WTC11 (cell line): Measurements from ENCODE around the gene RBM26. TPM values are rescaled to one million over a fixed set of nuclear protein-coding genes. Genes with fewer than 3 reads are reported as not detected.

Experiments
- ATAC-seq: fragments of 200-7000 bp; cut with Tn5 transposase; 2 replicates; pipeline ENCODE4 v1.10.0; 2021; ENCODE audit warnings: mild to moderate bottlenecking, moderate library complexity
- CTCF ChIA-PET: fragments of 300-600 bp; sonication (Branson Sonifier 250); formaldehyde crosslinking; loops from one replicate; lab custom pipeline; 2021; ENCODE audit warnings: antibody characterized with exemption; lab: Charles Lee
- POLR2A ChIA-PET: fragments of 350-600 bp; sonication (Branson Sonifier 250); formaldehyde crosslinking; loops from one replicate; lab custom pipeline; 2021; ENCODE audit warnings: antibody characterized with exemption; lab: Charles Lee
- DNase-seq: peaks from one replicate; pipeline ENCODE4 v3.0.0; 2021; ENCODE audit warnings: low spot score
- H3K27ac Mint-ChIP-seq: 2 replicates; pipeline ENCODE4 v1.8.0; 2021; ENCODE audit warnings: mixed read lengths
- H3K27me3 Mint-ChIP-seq: 2 replicates; pipeline ENCODE4 v1.8.0; 2021; ENCODE audit warnings: low read depth, mild to moderate bottlenecking, moderate library complexity, mixed read lengths
- H3K36me3 Mint-ChIP-seq: 2 replicates; pipeline ENCODE4 v1.8.0; 2021; ENCODE audit warnings: mixed read lengths
- H3K4me1 Mint-ChIP-seq: 2 replicates; pipeline ENCODE4 v1.8.0; 2022; ENCODE audit warnings: mixed read lengths
- H3K4me3 Mint-ChIP-seq: 2 replicates; pipeline ENCODE4 v1.8.0; 2021; ENCODE audit warnings: mild to moderate bottlenecking, moderate library complexity, mixed read lengths
- H3K9me3 Mint-ChIP-seq: 2 replicates; pipeline ENCODE4 v1.8.0; 2021; ENCODE audit warnings: mixed read lengths
- ATF1 ChIP-seq: sonication (generic); formaldehyde crosslinking; IDR thresholded peaks from 2 replicates; pipeline ENCODE4 v1.8.1; 2023; ENCODE audit warnings: mild to moderate bottlenecking, moderate library complexity, missing genetic modification reagents
- ESRRA ChIP-seq: sonication (generic); formaldehyde crosslinking; IDR thresholded peaks from 2 replicates; pipeline ENCODE4 v1.8.1; 2022; ENCODE audit warnings: mild to moderate bottlenecking, missing genetic modification reagents, borderline replicate concordance
- FOXJ3 ChIP-seq: sonication (generic); formaldehyde crosslinking; IDR thresholded peaks from 2 replicates; pipeline ENCODE4 v1.9.0; 2021; ENCODE audit warnings: missing genetic modification reagents, mild to moderate bottlenecking, borderline replicate concordance
- FOXK1 ChIP-seq: sonication (generic); formaldehyde crosslinking; IDR thresholded peaks from 2 replicates; pipeline ENCODE4 v1.8.0; 2022; ENCODE audit warnings: mild to moderate bottlenecking, moderate library complexity, missing genetic modification reagents
- GRHL2 ChIP-seq: fragments of 250-450 bp; sonication (Bioruptor Pico); IDR thresholded peaks from 2 replicates; pipeline ENCODE4 v1.8.0; 2022; ENCODE audit warnings: mild to moderate bottlenecking, moderate library complexity; ENCODE audit not compliant: insufficient replicate concordance, severe bottlenecking
- HMGA2 ChIP-seq: fragments of 250-450 bp; sonication (Bioruptor Pico); IDR thresholded peaks from 2 replicates; pipeline ENCODE4 v1.4.0; 2021; ENCODE audit warnings: mild to moderate bottlenecking, moderate library complexity
- JUN ChIP-seq: sonication (generic); formaldehyde crosslinking; IDR thresholded peaks from 2 replicates; pipeline ENCODE4 v1.8.0; 2023; ENCODE audit warnings: mild to moderate bottlenecking, missing genetic modification reagents
- MYBL2 ChIP-seq: sonication (generic); formaldehyde crosslinking; IDR thresholded peaks from 2 replicates; pipeline ENCODE4 v1.8.1; 2023; ENCODE audit warnings: mild to moderate bottlenecking, moderate library complexity, missing genetic modification reagents
- NR3C1 ChIP-seq: sonication (generic); formaldehyde crosslinking; conservative IDR thresholded peaks from 2 replicates; pipeline ENCODE4 v1.8.1; 2023; ENCODE audit warnings: low read depth, mild to moderate bottlenecking, missing genetic modification reagents
- PRRX2 ChIP-seq: fragments of 250-450 bp; sonication (Bioruptor Pico); IDR thresholded peaks from 2 replicates; pipeline ENCODE4 v1.8.0; 2021; ENCODE audit warnings: mild to moderate bottlenecking
- TCF7 ChIP-seq: sonication (generic); formaldehyde crosslinking; IDR thresholded peaks from 2 replicates; pipeline ENCODE4 v1.8.0; 2022; ENCODE audit warnings: mild to moderate bottlenecking, low read depth, missing genetic modification reagents, moderate library complexity
- ZNF121 ChIP-seq: sonication (generic); formaldehyde crosslinking; IDR thresholded peaks from 2 replicates; pipeline ENCODE4 v1.8.0; 2023; ENCODE audit warnings: missing genetic modification reagents
- ZNF138 ChIP-seq: sonication (generic); formaldehyde crosslinking; conservative IDR thresholded peaks from 2 replicates; pipeline ENCODE4 v1.8.1; 2022; ENCODE audit warnings: mild to moderate bottlenecking, moderate library complexity, missing genetic modification reagents
- ZNF219 ChIP-seq: sonication (generic); formaldehyde crosslinking; IDR thresholded peaks from 2 replicates; pipeline ENCODE4 v1.8.0; 2023; ENCODE audit warnings: missing genetic modification reagents, mild to moderate bottlenecking, borderline replicate concordance
- ZNF317 ChIP-seq: sonication (generic); formaldehyde crosslinking; IDR thresholded peaks from 2 replicates; pipeline ENCODE4 v1.8.1; 2023; ENCODE audit warnings: low read depth, mild to moderate bottlenecking, moderate library complexity, missing genetic modification reagents, borderline replicate concordance
- total RNA-seq: library from RNA; stranded (reverse); gene quantifications from 3 replicates; pipeline ENCODE4 v1.2.3, GENCODE V29; 2021
- TF ChIP-seq, protein P1 (sequence below): sonication (generic); formaldehyde crosslinking; IDR thresholded peaks from 2 replicates; pipeline ENCODE4 v1.8.0; 2023; ENCODE audit warnings: mild to moderate bottlenecking, missing genetic modification reagents
- TF ChIP-seq, protein P2 (sequence below): fragments of 250-450 bp; sonication (Bioruptor Pico); IDR thresholded peaks from 2 replicates; pipeline ENCODE4 v1.9.0; 2021; ENCODE audit warnings: moderate library complexity, mild to moderate bottlenecking, inconsistent platforms, borderline replicate concordance
- TF ChIP-seq, protein P3 (sequence below): sonication (generic); formaldehyde crosslinking; IDR thresholded peaks from 2 replicates; pipeline ENCODE4 v1.8.0; 2022; ENCODE audit warnings: mild to moderate bottlenecking, missing genetic modification reagents
- TF ChIP-seq, protein P4 (sequence below): sonication (generic); formaldehyde crosslinking; IDR thresholded peaks from 2 replicates; pipeline ENCODE4 v1.8.0; 2022; ENCODE audit warnings: mild to moderate bottlenecking, missing genetic modification reagents
- TF ChIP-seq, protein P5 (sequence below): sonication (generic); formaldehyde crosslinking; IDR thresholded peaks from 2 replicates; pipeline ENCODE4 v1.8.0; 2022; ENCODE audit warnings: mild to moderate bottlenecking, missing genetic modification reagents

The RBM26 gene
- total RNA-seq, 1 experiment from 2014 or later, result 64.1 TPM

DNA sequence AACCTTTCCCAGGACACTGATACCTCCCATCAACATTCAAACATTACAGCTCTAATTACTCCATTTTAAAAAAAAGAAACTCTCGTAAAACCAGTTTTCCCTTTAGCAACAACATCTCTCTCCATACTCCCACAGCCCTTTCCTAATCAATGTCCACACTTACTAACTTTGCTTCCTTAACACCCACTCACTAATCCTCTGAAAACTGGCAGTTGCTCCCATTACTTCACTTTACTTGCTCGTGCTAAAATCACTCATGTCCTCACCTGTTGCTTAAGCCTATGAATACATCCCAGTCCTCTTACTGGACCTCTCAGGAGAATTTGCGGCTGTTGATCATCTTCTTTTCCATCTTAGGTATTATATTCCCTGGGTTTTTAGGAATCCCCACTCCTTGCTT is 44.8 kb downstream of the RBM26 start:
- Mint-ChIP-seq H3K27ac (peak overlapping the region; percentile 28; the same call in 1 of the 2 replicates), H3K9me3 (no peaks in the 10 kb centered on the region), H3K4me1 (peaks cover 4% of the 10 kb centered on the region; the same call in 1 of the 2 replicates), H3K27me3 (no peaks in the 10 kb centered on the region), H3K4me3 (no peak overlapping the region), H3K36me3 (peaks cover 68% of the 10 kb centered on the region)
- CTCF ChIA-PET, result no interaction called here
- POLR2A ChIA-PET, result no interaction called here
- no peak for ATAC-seq
- TF ChIP-seq GRHL2 (CRISPR knock-in tag) (no peak), ATF1 (CRISPR knock-in tag) (no peak)
- TF ChIP-seq, protein P1, sequence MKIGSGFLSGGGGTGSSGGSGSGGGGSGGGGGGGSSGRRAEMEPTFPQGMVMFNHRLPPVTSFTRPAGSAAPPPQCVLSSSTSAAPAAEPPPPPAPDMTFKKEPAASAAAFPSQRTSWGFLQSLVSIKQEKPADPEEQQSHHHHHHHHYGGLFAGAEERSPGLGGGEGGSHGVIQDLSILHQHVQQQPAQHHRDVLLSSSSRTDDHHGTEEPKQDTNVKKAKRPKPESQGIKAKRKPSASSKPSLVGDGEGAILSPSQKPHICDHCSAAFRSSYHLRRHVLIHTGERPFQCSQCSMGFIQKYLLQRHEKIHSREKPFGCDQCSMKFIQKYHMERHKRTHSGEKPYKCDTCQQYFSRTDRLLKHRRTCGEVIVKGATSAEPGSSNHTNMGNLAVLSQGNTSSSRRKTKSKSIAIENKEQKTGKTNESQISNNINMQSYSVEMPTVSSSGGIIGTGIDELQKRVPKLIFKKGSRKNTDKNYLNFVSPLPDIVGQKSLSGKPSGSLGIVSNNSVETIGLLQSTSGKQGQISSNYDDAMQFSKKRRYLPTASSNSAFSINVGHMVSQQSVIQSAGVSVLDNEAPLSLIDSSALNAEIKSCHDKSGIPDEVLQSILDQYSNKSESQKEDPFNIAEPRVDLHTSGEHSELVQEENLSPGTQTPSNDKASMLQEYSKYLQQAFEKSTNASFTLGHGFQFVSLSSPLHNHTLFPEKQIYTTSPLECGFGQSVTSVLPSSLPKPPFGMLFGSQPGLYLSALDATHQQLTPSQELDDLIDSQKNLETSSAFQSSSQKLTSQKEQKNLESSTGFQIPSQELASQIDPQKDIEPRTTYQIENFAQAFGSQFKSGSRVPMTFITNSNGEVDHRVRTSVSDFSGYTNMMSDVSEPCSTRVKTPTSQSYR (CRISPR knock-in tag), result no peak
- TF ChIP-seq, protein P2, sequence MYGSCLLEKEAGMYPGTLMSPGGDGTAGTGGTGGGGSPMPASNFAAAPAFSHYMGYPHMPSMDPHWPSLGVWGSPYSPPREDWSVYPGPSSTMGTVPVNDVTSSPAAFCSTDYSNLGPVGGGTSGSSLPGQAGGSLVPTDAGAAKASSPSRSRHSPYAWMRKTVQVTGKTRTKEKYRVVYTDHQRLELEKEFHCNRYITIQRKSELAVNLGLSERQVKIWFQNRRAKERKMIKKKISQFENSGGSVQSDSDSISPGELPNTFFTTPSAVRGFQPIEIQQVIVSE (CRISPR knock-in tag), result no peak
- no peak for DNase-seq

DNA sequence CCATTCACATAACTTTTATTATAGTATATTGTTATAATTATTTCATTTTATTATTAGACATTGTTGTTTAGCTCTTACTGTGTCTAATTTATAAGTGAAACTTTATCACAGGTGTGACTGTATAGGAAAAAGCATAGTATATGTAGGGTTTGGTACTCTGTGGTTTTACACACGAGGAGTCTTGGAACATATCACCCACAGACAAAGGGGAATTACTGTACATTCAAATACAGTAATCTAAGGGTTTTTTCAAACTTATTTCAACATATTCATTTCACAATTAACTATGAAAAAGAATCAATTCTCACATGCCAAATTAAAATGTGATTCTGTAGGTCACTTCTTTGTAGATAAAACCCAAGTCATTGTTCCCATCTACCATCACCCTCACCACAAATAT is 46.0 kb downstream of the RBM26 start:
- Mint-ChIP-seq H3K4me3 (no peak overlapping the region), H3K9me3 (no peaks in the 10 kb centered on the region), H3K4me1 (peaks cover 4% of the 10 kb centered on the region; the same call in 1 of the 2 replicates), H3K27ac (no peak overlapping the region), H3K27me3 (no peaks in the 10 kb centered on the region), H3K36me3 (peaks cover 70% of the 10 kb centered on the region)
- CTCF ChIA-PET, result interaction anchor here (1.5 kb wide), 1 partner anchor 31 kb away, joined by 3 read pairs; no protein-coding TSS in a partner anchor
- ATAC-seq, result no peak
- POLR2A ChIA-PET, result no interaction called here
- DNase-seq, result no peak
- no peak for TF ChIP-seq PRRX2 (CRISPR knock-in tag)
- no peak for TF ChIP-seq ZNF138
- TF ChIP-seq MYBL2 (CRISPR knock-in tag), result no peak
- TF ChIP-seq, protein P3, sequence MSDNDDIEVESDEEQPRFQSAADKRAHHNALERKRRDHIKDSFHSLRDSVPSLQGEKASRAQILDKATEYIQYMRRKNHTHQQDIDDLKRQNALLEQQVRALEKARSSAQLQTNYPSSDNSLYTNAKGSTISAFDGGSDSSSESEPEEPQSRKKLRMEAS (CRISPR knock-in tag), result no peak
- no peak for TF ChIP-seq ZNF317 (CRISPR knock-in tag)
- TF ChIP-seq, protein P4, sequence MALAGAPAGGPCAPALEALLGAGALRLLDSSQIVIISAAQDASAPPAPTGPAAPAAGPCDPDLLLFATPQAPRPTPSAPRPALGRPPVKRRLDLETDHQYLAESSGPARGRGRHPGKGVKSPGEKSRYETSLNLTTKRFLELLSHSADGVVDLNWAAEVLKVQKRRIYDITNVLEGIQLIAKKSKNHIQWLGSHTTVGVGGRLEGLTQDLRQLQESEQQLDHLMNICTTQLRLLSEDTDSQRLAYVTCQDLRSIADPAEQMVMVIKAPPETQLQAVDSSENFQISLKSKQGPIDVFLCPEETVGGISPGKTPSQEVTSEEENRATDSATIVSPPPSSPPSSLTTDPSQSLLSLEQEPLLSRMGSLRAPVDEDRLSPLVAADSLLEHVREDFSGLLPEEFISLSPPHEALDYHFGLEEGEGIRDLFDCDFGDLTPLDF (CRISPR knock-in tag), result no peak
- no peak for TF ChIP-seq HMGA2 (CRISPR knock-in tag)
- TF ChIP-seq, protein P2 (CRISPR knock-in tag), result no peak
- no peak for TF ChIP-seq FOXK1 (CRISPR knock-in tag)
- TF ChIP-seq ZNF219 (CRISPR knock-in tag), result no peak
- TF ChIP-seq ZNF121 (CRISPR knock-in tag), result no peak
- TF ChIP-seq NR3C1 (CRISPR knock-in tag), result no peak
- no peak for TF ChIP-seq TCF7 (CRISPR knock-in tag)
- no peak for TF ChIP-seq GRHL2 (CRISPR knock-in tag)
- no peak for TF ChIP-seq ESRRA (CRISPR knock-in tag)
- TF ChIP-seq FOXJ3 (CRISPR knock-in tag), result no peak
- TF ChIP-seq, protein P5, sequence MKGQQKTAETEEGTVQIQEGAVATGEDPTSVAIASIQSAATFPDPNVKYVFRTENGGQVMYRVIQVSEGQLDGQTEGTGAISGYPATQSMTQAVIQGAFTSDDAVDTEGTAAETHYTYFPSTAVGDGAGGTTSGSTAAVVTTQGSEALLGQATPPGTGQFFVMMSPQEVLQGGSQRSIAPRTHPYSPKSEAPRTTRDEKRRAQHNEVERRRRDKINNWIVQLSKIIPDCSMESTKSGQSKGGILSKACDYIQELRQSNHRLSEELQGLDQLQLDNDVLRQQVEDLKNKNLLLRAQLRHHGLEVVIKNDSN, result no peak
- no peak for TF ChIP-seq JUN (CRISPR knock-in tag)
- TF ChIP-seq, all 79 proteins: peak for 0
